NCI-H1417 (cell line): Measurements from ENCODE around the gene TMEM184C.
A peak's percentile ranks its signal among the peaks of the same experiment; 100 is the strongest.

Experiments used
- DNase-seq, 3 experiments: peaks; one replicate each; lab custom pipeline; 2025; lab: John Stamatoyannopoulos, UW

Gene TMEM184C

GRCh38 chr4:147655639-147656038, 38.4 kb downstream of the TMEM184C start:
- no peak for DNase-seq

GRCh38 chr4:147658501-147658900, 41.3 kb downstream of the TMEM184C start:
- no peak for DNase-seq

GRCh38 chr4:147674073-147674472, 56.9 kb downstream of the TMEM184C start:
- DNase-seq = peak in 2 of 3 experiments; percentile 12 to 61

- peak in 2 of 3 experiments; percentile 6 to 61 for DNase-seq
Observed at GRCh38 chr4:147674496-147674895, 57.3 kb downstream of the TMEM184C start.

GRCh38 chr4:147678106-147678505, 60.9 kb downstream of the TMEM184C start:
- no peak for DNase-seq

- DNase-seq = no peak
Observed at GRCh38 chr4:147678796-147679549, 61.8 kb downstream of the TMEM184C start.

- peak in 1 of 3 experiments; percentile 50 for DNase-seq
Observed at GRCh38 chr4:147682755-147683154, 65.6 kb downstream of the TMEM184C start.

GRCh38 chr4:147683188-147683591, 66.0 kb downstream of the TMEM184C start:
- peak in 2 of 3 experiments; percentile 34 to 69 for DNase-seq

- DNase-seq = peak; percentile 70 to 93 (median 89)
Observed at GRCh38 chr4:147683717-147684700, 66.8 kb downstream of the TMEM184C start, which contains the start of gene PRMT9. PRMT9 (minus strand) TSS chr4:147684163; CDS start chr4:147683987, 176 bp downstream.

GRCh38 chr4:147689067-147689466, 71.9 kb downstream of the TMEM184C start:
- DNase-seq = no peak

GRCh38 chr4:147691820-147692219, 74.6 kb downstream of the TMEM184C start:
- DNase-seq = no peak

GRCh38 chr4:147693218-147693617, 76.0 kb downstream of the TMEM184C start:
- no peak for DNase-seq

- DNase-seq = no peak
Observed at GRCh38 chr4:147696866-147697265, 79.7 kb downstream of the TMEM184C start.

- DNase-seq = no peak
Observed at GRCh38 chr4:147704846-147705245, 87.6 kb downstream of the TMEM184C start.

- DNase-seq = peak; percentile 23 to 70 (median 29)
Observed at GRCh38 chr4:147707892-147708672, 90.9 kb downstream of the TMEM184C start.

GRCh38 chr4:147709999-147710398, 92.8 kb downstream of the TMEM184C start:
- no peak for DNase-seq

- DNase-seq = no peak
Observed at GRCh38 chr4:147714575-147715401, 97.6 kb downstream of the TMEM184C start.

GRCh38 chr4:147717878-147718277, 100.7 kb downstream of the TMEM184C start:
- no peak for DNase-seq
